ENCODE results near the gene PAK3.

Gene PAK3

GRCh38 chrX:111191598-111191997 lies 95.6 kb downstream of the PAK3 start:
- TF ChIP-seq, protein P1, sequence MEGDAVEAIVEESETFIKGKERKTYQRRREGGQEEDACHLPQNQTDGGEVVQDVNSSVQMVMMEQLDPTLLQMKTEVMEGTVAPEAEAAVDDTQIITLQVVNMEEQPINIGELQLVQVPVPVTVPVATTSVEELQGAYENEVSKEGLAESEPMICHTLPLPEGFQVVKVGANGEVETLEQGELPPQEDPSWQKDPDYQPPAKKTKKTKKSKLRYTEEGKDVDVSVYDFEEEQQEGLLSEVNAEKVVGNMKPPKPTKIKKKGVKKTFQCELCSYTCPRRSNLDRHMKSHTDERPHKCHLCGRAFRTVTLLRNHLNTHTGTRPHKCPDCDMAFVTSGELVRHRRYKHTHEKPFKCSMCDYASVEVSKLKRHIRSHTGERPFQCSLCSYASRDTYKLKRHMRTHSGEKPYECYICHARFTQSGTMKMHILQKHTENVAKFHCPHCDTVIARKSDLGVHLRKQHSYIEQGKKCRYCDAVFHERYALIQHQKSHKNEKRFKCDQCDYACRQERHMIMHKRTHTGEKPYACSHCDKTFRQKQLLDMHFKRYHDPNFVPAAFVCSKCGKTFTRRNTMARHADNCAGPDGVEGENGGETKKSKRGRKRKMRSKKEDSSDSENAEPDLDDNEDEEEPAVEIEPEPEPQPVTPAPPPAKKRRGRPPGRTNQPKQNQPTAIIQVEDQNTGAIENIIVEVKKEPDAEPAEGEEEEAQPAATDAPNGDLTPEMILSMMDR (IDR thresholded peaks at IDR 0.05; ENCODE audit: insufficient read depth, low read length, missing control alignments): no peak
- ChIA-PET POLR2A (no interaction called here), CTCF (no interaction called here)
- H3K4me3 ChIP-seq (ENCODE audit: low read depth, low read length): no peak overlapping the region
- DNase-seq (ENCODE audit: low read depth, low spot score): no peak

GRCh38 chrX:111199505-111199904 lies 103.5 kb downstream of the PAK3 start:
- TF ChIP-seq, protein P1 (IDR thresholded peaks at IDR 0.05; ENCODE audit: insufficient read depth, low read length, missing control alignments): no peak
- CTCF ChIA-PET: no interaction called here
- POLR2A ChIA-PET: no interaction called here
- H3K4me3 ChIP-seq (ENCODE audit: low read depth, low read length): no peak overlapping the region
- DNase-seq (ENCODE audit: low read depth, low spot score): no peak

DNA sequence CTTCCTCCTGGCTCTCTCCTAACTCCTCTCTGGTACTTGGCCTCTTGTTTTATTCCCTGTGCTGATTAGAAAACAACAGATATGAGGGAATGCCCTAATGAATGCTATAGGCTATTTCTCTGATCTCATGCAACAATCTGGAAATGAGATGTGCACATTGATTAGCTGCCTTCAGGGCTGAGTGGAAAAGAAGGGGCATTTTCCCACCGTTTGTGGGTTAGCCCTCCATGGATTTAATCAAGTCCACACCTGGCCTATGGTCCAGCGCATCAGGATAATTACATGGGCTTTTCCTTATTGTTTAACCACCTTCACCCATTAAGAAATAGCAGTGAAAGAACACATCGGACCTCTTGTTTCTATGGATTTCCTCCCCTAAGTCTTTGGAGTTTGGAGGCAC lies 104.3 kb downstream of the PAK3 start:
- POLR2A ChIA-PET: no interaction called here
- CTCF ChIA-PET: no interaction called here
- H3K4me3 ChIP-seq (ENCODE audit: low read depth, low read length): no peak overlapping the region
- no peak for DNase-seq (ENCODE audit: low read depth, low spot score)
- TF ChIP-seq, protein P1 (IDR thresholded peaks at IDR 0.05; ENCODE audit: insufficient read depth, low read length, missing control alignments): no peak

DNA sequence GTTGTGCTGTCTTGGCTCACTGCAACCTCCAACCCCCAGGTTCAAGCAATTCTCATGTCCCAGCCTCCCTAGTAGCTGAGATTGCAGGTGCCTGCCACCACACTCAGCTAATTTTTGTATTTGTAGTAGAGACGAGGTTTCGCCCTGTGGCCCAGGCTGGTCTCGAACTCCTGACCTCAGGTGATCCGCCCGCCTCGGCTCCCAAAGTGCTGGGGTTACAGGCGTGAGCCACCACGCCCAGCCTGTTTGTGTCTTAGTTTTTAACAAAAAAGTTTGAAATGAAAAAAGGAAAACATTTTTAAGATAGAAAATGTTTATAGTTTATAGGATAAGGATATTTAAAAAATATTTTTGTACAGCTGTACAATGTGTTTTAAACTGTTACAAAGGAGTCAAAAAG lies 111.9 kb downstream of the PAK3 start:
- TF ChIP-seq, protein P1 (IDR thresholded peaks at IDR 0.05; ENCODE audit: insufficient read depth, low read length, missing control alignments): no peak
- DNase-seq (ENCODE audit: low read depth, low spot score): no peak
- ChIA-PET CTCF (no interaction called here), POLR2A (no interaction called here)
- no peak overlapping the region for H3K4me3 ChIP-seq (ENCODE audit: low read depth, low read length)

DNA sequence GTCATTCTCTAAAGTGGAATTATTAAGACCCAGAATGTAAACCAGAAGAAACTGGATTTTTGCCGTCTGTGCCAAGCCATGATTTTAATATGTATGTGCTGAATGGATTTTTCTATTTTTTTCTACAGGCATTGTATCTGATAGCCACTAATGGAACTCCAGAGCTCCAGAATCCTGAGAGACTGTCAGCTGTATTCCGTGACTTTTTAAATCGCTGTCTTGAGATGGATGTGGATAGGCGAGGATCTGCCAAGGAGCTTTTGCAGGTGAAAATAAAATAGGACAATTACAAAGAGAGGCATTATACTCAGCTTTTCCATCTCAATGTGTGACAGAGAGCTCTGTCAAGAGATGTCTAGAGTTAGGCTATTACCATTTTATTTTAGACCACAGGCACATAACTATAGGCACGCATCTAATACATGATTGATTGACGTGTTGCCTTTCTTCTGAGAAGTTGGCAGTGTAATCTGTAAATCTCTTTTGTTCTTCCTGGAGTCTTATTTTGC lies 120.4 kb downstream of the PAK3 start:
- TF ChIP-seq, protein P1 (IDR thresholded peaks at IDR 0.05; ENCODE audit: insufficient read depth, low read length, missing control alignments): no peak
- H3K4me3 ChIP-seq (ENCODE audit: low read depth, low read length): no peak overlapping the region
- ChIA-PET CTCF (no interaction called here), POLR2A (no interaction called here)
- no peak for DNase-seq (ENCODE audit: low read depth, low spot score)

DNA sequence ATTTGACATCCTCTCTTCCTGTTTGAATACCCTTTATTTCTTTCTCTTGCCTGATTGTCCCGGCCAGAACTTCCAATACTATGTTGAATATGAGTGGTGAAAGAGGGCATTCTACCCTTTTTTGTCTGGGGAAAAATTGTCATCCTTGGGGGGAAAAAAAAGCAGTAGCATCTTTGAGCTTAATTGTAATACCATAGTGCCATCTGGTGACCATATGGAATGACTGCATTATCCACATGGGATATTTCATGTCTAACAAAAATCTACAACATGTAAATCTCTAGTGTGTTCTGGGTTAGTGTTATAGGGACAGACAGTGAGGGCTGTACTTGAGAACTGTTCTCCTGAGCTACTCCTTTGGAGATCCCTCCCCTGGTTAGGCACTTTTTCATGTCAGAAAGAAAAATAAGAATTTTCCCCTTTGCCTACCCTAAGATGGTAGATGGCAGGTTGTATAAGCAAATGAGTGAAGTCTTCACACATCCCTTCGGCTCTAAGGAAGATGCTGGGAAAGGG lies 148.3 kb downstream of the PAK3 start:
- no peak overlapping the region for H3K4me3 ChIP-seq (ENCODE audit: low read depth, low read length)
- no peak for DNase-seq (ENCODE audit: low read depth, low spot score)
- POLR2A ChIA-PET: interaction anchor here (0.6 kb wide), 1 partner anchor 144 kb away, joined by 3 read pairs; no protein-coding TSS in a partner anchor
- CTCF ChIA-PET: interaction anchor here (0.8 to 3.2 kb wide), 8 partner anchors 16 to 826 kb away, joined by 3 to 17 read pairs (median 4); no protein-coding TSS in a partner anchor
- TF ChIP-seq, protein P1 (IDR thresholded peaks at IDR 0.05; ENCODE audit: insufficient read depth, low read length, missing control alignments): no peak
